IMR-90 (cell line): ENCODE data around the gene IL1B. TPM values are rescaled to one million over a fixed set of nuclear protein-coding genes. Genes with fewer than 3 reads are reported as not detected.

ENCODE experiments used
- ATAC-seq: fragments of 200-7000 bp; cut with Tn5 transposase; 2 replicates; pipeline ENCODE4 v1.9.1; 2020; ENCODE audit warnings: low read depth, mild to moderate bottlenecking, moderate library complexity
- BruUV-seq: library from RNA; stranded (reverse); fragments of 400-500 nt; replicated peaks from 2 replicates; lab custom pipeline; 2021; lab: Mats Ljungman, UMichigan
- CTCF ChIA-PET: fragments of 300-600 bp; formaldehyde crosslinking; extraction: SDS; loops from one replicate; lab custom pipeline; 2021; ENCODE audit warnings: antibody characterized with exemption; lab: Yijun Ruan, JAX
- POLR2A ChIA-PET: fragments of 300-600 bp; sonication (Branson Sonifier 250); formaldehyde crosslinking; loops from one replicate; lab custom pipeline; 2022; ENCODE audit warnings: antibody characterized with exemption; ENCODE audit not compliant: unreplicated experiment; lab: Charles Lee
- DNase-seq: peaks from one replicate; pipeline ENCODE4 v3.0.0; 2013
- H2AFZ ChIP-seq: replicated peaks from 2 replicates; pipeline ENCODE3; 2013; ENCODE audit warnings: low read length, mild to moderate bottlenecking; ENCODE audit not compliant: poor library complexity
- H2AK5ac ChIP-seq: 2 replicates; pipeline ENCODE4 v1.6.1; 2013; ENCODE audit warnings: low read depth, low read length, inconsistent platforms
- H2AK9ac ChIP-seq: replicated peaks from 2 replicates; pipeline ENCODE3; 2013; ENCODE audit warnings: mild to moderate bottlenecking, low read depth, low read length, moderate library complexity; ENCODE audit not compliant: poor library complexity
- H2BK120ac ChIP-seq: 2 replicates; pipeline ENCODE4 v1.6.1; 2013; ENCODE audit warnings: low read depth, low read length, inconsistent platforms
- H2BK15ac ChIP-seq: 3 replicates; pipeline ENCODE4 v1.6.1; 2013; ENCODE audit warnings: low read depth, low read length, inconsistent platforms
- H2BK20ac ChIP-seq: 2 replicates; pipeline ENCODE4 v1.6.1; 2013; ENCODE audit warnings: low read depth, mild to moderate bottlenecking, inconsistent platforms, low read length, moderate library complexity
- H2BK5ac ChIP-seq: 2 replicates; pipeline ENCODE4 v1.6.1; 2013; ENCODE audit warnings: mild to moderate bottlenecking, low read depth, low read length, inconsistent platforms; ENCODE audit not compliant: poor library complexity, severe bottlenecking
- H3K14ac ChIP-seq: replicated peaks from 2 replicates; pipeline ENCODE4 v1.6.1; 2013; ENCODE audit warnings: low read depth, low read length, inconsistent platforms
- H3K18ac ChIP-seq: 2 replicates; pipeline ENCODE4 v1.6.1; 2013; ENCODE audit warnings: low read depth, low read length, control low read depth
- H3K23ac ChIP-seq: 2 replicates; pipeline ENCODE4 v1.6.1; 2013; ENCODE audit warnings: low read depth, low read length, inconsistent platforms
- H3K27ac ChIP-seq: 2 replicates; pipeline ENCODE4 v1.5.1; 2013; ENCODE audit warnings: mild to moderate bottlenecking, control low read depth, low read length; ENCODE audit not compliant: insufficient read depth
- H3K27me3 ChIP-seq: 2 replicates; pipeline ENCODE4 v1.6.1; 2013; ENCODE audit warnings: low read length; ENCODE audit not compliant: control insufficient read depth, insufficient read depth
- H3K36me3 ChIP-seq: 2 replicates; pipeline ENCODE4 v1.6.1; 2013; ENCODE audit warnings: low read length, mixed read lengths; ENCODE audit not compliant: control insufficient read depth, insufficient read depth
- H3K4ac ChIP-seq: 2 replicates; pipeline ENCODE4 v1.6.1; 2013; ENCODE audit warnings: low read depth, low read length, inconsistent platforms
- H3K4me1 ChIP-seq: 2 replicates; pipeline ENCODE4 v1.6.1; 2013; ENCODE audit warnings: low read length, mixed read lengths; ENCODE audit not compliant: control insufficient read depth, insufficient read depth
- H3K4me2 ChIP-seq: 2 replicates; pipeline ENCODE4 v1.6.1; 2013; ENCODE audit warnings: low read depth, mild to moderate bottlenecking, control low read depth, low read length, moderate library complexity
- H3K4me3 ChIP-seq: 2 replicates; pipeline ENCODE4 v1.5.1; 2013; ENCODE audit warnings: low read depth, mild to moderate bottlenecking, control low read depth, low read length, moderate library complexity; ENCODE audit not compliant: insufficient read depth
- H3K56ac ChIP-seq: 2 replicates; pipeline ENCODE4 v1.6.1; 2013; ENCODE audit warnings: low read length, inconsistent platforms; ENCODE audit not compliant: insufficient read depth; ENCODE audit errors: extremely low read depth
- H3K79me1 ChIP-seq, 2 experiments: 2 replicates each; pipeline ENCODE4 v1.6.1; 2013; ENCODE audit warnings: low read length in 2 of 2, inconsistent platforms in 1 of 2, low read depth in 1 of 2
- H3K9ac ChIP-seq: 2 replicates; pipeline ENCODE4 v1.6.1; 2013; ENCODE audit warnings: low read depth, low read length, control low read depth
- H3K9me1 ChIP-seq: 2 replicates; pipeline ENCODE4 v1.6.1; 2013; ENCODE audit warnings: low read length, inconsistent platforms; ENCODE audit not compliant: insufficient read depth
- H3K9me3 ChIP-seq: 2 replicates; pipeline ENCODE4 v1.6.1; 2013; ENCODE audit warnings: low read length; ENCODE audit not compliant: control insufficient read depth, insufficient read depth
- H4K20me1 ChIP-seq: 2 replicates; pipeline ENCODE4 v1.6.1; 2013; ENCODE audit warnings: low read length, inconsistent platforms; ENCODE audit not compliant: insufficient read depth
- H4K5ac ChIP-seq: 2 replicates; pipeline ENCODE4 v1.6.1; 2013; ENCODE audit warnings: mild to moderate bottlenecking, low read depth, low read length, control low read depth
- H4K8ac ChIP-seq, 2 experiments: 2 replicates each; pipeline ENCODE4 v1.6.1; 2013; ENCODE audit warnings: low read depth in 2 of 2, low read length in 2 of 2, control low read depth in 1 of 2, inconsistent platforms in 1 of 2
- H4K91ac ChIP-seq: 2 replicates; pipeline ENCODE4 v1.6.1; 2013; ENCODE audit warnings: low read depth, low read length, inconsistent platforms; ENCODE audit not compliant: insufficient read depth
- CHD1 ChIP-seq: IDR thresholded peaks from 2 replicates; pipeline ENCODE4 v1.6.1; 2012; ENCODE audit warnings: low read depth, low read length, improper control_type of control experiment
- MAZ ChIP-seq: IDR thresholded peaks from 2 replicates; pipeline ENCODE4 v1.6.1; 2012; ENCODE audit warnings: low read depth, mild to moderate bottlenecking, low read length, improper control_type of control experiment, moderate library complexity, borderline replicate concordance
- NFE2L2 ChIP-seq: fragments of 150-350 bp; IDR thresholded peaks from 2 replicates; pipeline ENCODE4 v1.6.1; 2016; ENCODE audit warnings: low read depth, mild to moderate bottlenecking, low read length
- POLR2A ChIP-seq: IDR thresholded peaks from 2 replicates; pipeline ENCODE4 v1.6.1; 2012; ENCODE audit warnings: mild to moderate bottlenecking, low read depth, low read length
- SMC3 ChIP-seq: fragments of 150-350 bp; IDR thresholded peaks from 2 replicates; pipeline ENCODE4 v1.6.1; 2016; ENCODE audit warnings: low read depth, mild to moderate bottlenecking, antibody characterized with exemption, low read length, moderate library complexity
- USF2 ChIP-seq: fragments of 150-350 bp; IDR thresholded peaks from 2 replicates; pipeline ENCODE4 v1.6.1; 2017; ENCODE audit warnings: mild to moderate bottlenecking, antibody characterized with exemption, low read length, low read depth
- WGBS, 2 experiments: methylation state at CpG; one replicate each; pipeline versions ENCODE4 v1.1.5 to v1.1.7; 2013; ENCODE audit warnings: missing lambda C conversion rate in 2 of 2; ENCODE audit not compliant: insufficient read length in 1 of 2; ENCODE audit errors: extremely low coverage in 2 of 2; 5-methylcytosine and 5-hydroxymethylcytosine counted together
- dilution Hi-C: fragments of 300-500 bp; cut with HindIII; formaldehyde crosslinking; loops from one replicate; pipeline ENCODE4 v1.14.3; 2018; ENCODE audit warnings: low sequenced_read_pairs; ENCODE audit not compliant: unreplicated experiment
- in situ Hi-C: fragments of 300-500 bp; cut with MboI; formaldehyde crosslinking; loops from 3 replicates; pipeline ENCODE4 v1.14.3; 2019; ENCODE audit warnings: low sequenced_read_pairs, inconsistent platforms, mixed read lengths
- intact Hi-C: fragments of 100-400 bp; cut with micrococcal nuclease; formaldehyde crosslinking; loops from 2 replicates; pipeline ENCODE4 v1.10.0; 2022
- polyA plus RNA-seq, 3 experiments: library from polyadenylated mRNA; depleted of rRNA; stranded (reverse); fragments of >200 nt; gene quantifications; 2 replicates each; pipeline ENCODE4 v1.2.3, GENCODE V29; 2012; ENCODE audit warnings: low replicate concordance in 1 of 3
- total RNA-seq: library from RNA; depleted of rRNA; stranded (reverse); fragments of >200 nt; gene quantifications from 2 replicates; pipeline ENCODE4 v1.2.3, GENCODE V29; 2012

IL1B gene
- total and polyA plus RNA-seq, 2 of the 4 experiments (the other 2 are of a cell fraction) = 3.0 to 4.4 TPM

GRCh38 chr2:112821142-112821541, 15.4 kb downstream of the IL1B start:
- H3K4me1 ChIP-seq = peaks cover 10% of the 10 kb centered on the region
- no peak overlapping the region for H2AK5ac ChIP-seq
- no peak overlapping the region for H3K4me3 ChIP-seq
- H2AFZ ChIP-seq = no peak overlapping the region
- no peak overlapping the region for H2BK20ac ChIP-seq
- H2BK120ac ChIP-seq = no peak overlapping the region
- intact Hi-C loops = no loop called here
- H4K20me1 ChIP-seq = no peaks in the 10 kb centered on the region
- H3K4ac ChIP-seq = no peak overlapping the region
- H2BK5ac ChIP-seq = no peak overlapping the region
- ChIA-PET CTCF (no interaction called here), POLR2A (no interaction called here)
- no peak overlapping the region for H3K18ac ChIP-seq
- H3K9me3 ChIP-seq = 0 out of 2 replicates have a peak, but pooled peaks cover 1% of the 10 kb centered on the region
- no peak overlapping the region for H2AK9ac ChIP-seq
- H3K4me2 ChIP-seq = no peak overlapping the region
- in situ Hi-C loops = no loop called here
- TF ChIP-seq POLR2A (no peak), USF2 (no peak), NFE2L2 (no peak), SMC3 (no peak), MAZ (no peak), CHD1 (no peak)
- H4K8ac ChIP-seq = no peak overlapping the region
- no peak overlapping the region for H3K23ac ChIP-seq
- no peak overlapping the region for H3K56ac ChIP-seq
- H3K14ac ChIP-seq = no peak overlapping the region
- WGBS, 2 experiments = 83% methylated on average over 1 of the region's 5 CpGs; no CpG with 5 or more reads in 1 of the 2 experiments
- H2BK15ac ChIP-seq = no peak overlapping the region; the same call in 2 of the 3 replicates
- H3K36me3 ChIP-seq = no peaks in the 10 kb centered on the region
- H3K9ac ChIP-seq = no peak overlapping the region
- dilution Hi-C loops = no loop called here
- H3K27me3 ChIP-seq = no peaks in the 10 kb centered on the region
- H3K79me1 ChIP-seq = no peaks in the 10 kb centered on the region
- H4K5ac ChIP-seq = no peak overlapping the region
- DNase-seq = no peak
- no peak overlapping the region for H4K91ac ChIP-seq
- ATAC-seq = no peak
- no peak overlapping the region for H3K27ac ChIP-seq
- H3K9me1 ChIP-seq = peaks cover 3% of the 10 kb centered on the region
- BruUV-seq = no TSS peak
